Thyroid gland (tissue), 4 donors: ENCODE measurements around the gene GGNBP2. TPM values are rescaled to one million over a fixed set of nuclear protein-coding genes. Genes with fewer than 3 reads are reported as not detected.
"Not testable (repeated sequence)": the region's sequence is repeated elsewhere in the genome, so short reads cannot be mapped to it uniquely, and the experiment has no call there.

ENCODE experiments used
- DNase-seq, 2 donors: peaks; one replicate each; pipeline ENCODE4 v3.0.0-alpha.2; 2019
- H3K27ac ChIP-seq, 3 donors: fragments of 200-600 bp; sonication (generic); 1 replicate in 2 of 3; 2 replicates in 1 of 3; pipeline ENCODE4 v1.5.1; 2016 to 2019; ENCODE audit warnings: mild to moderate bottlenecking in 1 of 3, moderate library complexity in 1 of 3
- H3K27me3 ChIP-seq: fragments of 200-600 bp; sonication (generic); one replicate; pipeline ENCODE4 v1.5.1; 2019
- H3K36me3 ChIP-seq, 2 donors: fragments of 200-600 bp; sonication (generic); one replicate each; pipeline ENCODE4 v1.5.1; 2016 to 2019
- H3K4me1 ChIP-seq, 2 donors: fragments of 200-600 bp; sonication (generic); one replicate each; pipeline ENCODE4 v1.5.1; 2017 to 2019
- H3K4me3 ChIP-seq, 3 donors: fragments of 200-600 bp; sonication (generic); replicated peaks in 1 of 3; 1 replicate in 2 of 3; 2 replicates in 1 of 3; pipeline ENCODE4 v1.5.1; 2016; ENCODE audit warnings: mild to moderate bottlenecking in 1 of 3
- H3K9me3 ChIP-seq: fragments of 200-600 bp; sonication (generic); one replicate; pipeline ENCODE4 v1.5.1; 2017
- POLR2A ChIP-seq, 2 donors: fragments of 450-650 bp; IDR thresholded peaks; one replicate each; pipeline ENCODE4 v1.6.1; 2017; ENCODE audit warnings: antibody characterized with exemption in 2 of 2, mild to moderate bottlenecking in 2 of 2, moderate library complexity in 1 of 2
- WGBS, 2 donors: methylation state at CpG; one replicate each; pipeline ENCODE4 v1.1.5; 2017; 5-methylcytosine and 5-hydroxymethylcytosine counted together
- intact Hi-C: fragments of 100-400 bp; cut with DNase I; formaldehyde crosslinking; loops from one replicate; pipeline ENCODE4 v1.15.1; 2023
- total RNA-seq, 4 donors: library from RNA; depleted of rRNA; stranded (reverse); fragments of >200 nt; gene quantifications; one replicate each; pipeline ENCODE4 v1.2.3, GENCODE V29; 2016
- TF ChIP-seq, protein P1 (sequence below), 6 experiments: fragments of 200-600 bp in 3 of 6; fragments of 450-650 bp in 3 of 6; sonication (generic) in 3 of 6; IDR thresholded peaks; one replicate each; pipeline ENCODE4 v1.5.1; 2016 to 2019; ENCODE audit warnings: antibody characterized with exemption in 6 of 6, mild to moderate bottlenecking in 2 of 6, inconsistent platforms in 1 of 6, moderate library complexity in 1 of 6

GGNBP2 gene
- total RNA-seq, 4 donors from 2014 or later, result 47.3 to 74.1 (median 58.0) TPM

DNA sequence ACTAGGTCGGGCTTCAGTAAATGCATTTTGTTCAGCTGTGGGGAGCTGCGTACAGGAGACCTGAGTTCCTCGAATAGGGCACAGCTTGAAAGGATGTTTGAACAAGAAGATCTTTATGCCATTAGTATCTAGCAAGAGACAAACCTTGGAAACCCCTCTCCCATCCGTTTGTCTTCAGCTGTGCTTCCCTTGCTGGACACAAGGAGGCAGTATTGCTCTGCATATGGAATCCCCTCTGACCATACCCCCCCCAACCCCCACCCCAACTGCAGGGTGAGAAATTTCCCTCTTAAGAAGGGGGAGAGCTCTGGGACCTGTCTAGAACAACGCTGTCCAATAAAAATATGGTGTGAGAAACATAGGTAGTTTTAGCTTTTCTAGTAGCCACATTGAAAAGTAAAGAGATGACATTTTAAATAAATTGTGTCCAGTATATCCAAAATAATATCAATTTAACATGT, 58.2 kb downstream of the GGNBP2 start:
- peak; percentile 61 to 65 for DNase-seq
- H3K4me1 ChIP-seq, result peaks cover 18% of the 10 kb centered on the region in 2 donors
- intact Hi-C loops, result no loop called here
- WGBS, 2 donors, result 12 to 16% methylated on average over 5 of the region's 5 CpGs
- TF ChIP-seq POLR2A (IDR thresholded peaks at IDR 0.05), result no peak
- TF ChIP-seq, protein P1, sequence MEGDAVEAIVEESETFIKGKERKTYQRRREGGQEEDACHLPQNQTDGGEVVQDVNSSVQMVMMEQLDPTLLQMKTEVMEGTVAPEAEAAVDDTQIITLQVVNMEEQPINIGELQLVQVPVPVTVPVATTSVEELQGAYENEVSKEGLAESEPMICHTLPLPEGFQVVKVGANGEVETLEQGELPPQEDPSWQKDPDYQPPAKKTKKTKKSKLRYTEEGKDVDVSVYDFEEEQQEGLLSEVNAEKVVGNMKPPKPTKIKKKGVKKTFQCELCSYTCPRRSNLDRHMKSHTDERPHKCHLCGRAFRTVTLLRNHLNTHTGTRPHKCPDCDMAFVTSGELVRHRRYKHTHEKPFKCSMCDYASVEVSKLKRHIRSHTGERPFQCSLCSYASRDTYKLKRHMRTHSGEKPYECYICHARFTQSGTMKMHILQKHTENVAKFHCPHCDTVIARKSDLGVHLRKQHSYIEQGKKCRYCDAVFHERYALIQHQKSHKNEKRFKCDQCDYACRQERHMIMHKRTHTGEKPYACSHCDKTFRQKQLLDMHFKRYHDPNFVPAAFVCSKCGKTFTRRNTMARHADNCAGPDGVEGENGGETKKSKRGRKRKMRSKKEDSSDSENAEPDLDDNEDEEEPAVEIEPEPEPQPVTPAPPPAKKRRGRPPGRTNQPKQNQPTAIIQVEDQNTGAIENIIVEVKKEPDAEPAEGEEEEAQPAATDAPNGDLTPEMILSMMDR (IDR thresholded peaks at IDR 0.05), result peak; percentile 52 to 79 (median 59)
- H3K9me3 ChIP-seq, result no peaks in the 10 kb centered on the region
- H3K27me3 ChIP-seq, result no peaks in the 10 kb centered on the region
- H3K36me3 ChIP-seq, result no peaks in the 10 kb centered on the region
- peak overlapping the region in 1 of 3 donors; percentile 69 for H3K4me3 ChIP-seq
- H3K27ac ChIP-seq, result no peak overlapping the region

DNA sequence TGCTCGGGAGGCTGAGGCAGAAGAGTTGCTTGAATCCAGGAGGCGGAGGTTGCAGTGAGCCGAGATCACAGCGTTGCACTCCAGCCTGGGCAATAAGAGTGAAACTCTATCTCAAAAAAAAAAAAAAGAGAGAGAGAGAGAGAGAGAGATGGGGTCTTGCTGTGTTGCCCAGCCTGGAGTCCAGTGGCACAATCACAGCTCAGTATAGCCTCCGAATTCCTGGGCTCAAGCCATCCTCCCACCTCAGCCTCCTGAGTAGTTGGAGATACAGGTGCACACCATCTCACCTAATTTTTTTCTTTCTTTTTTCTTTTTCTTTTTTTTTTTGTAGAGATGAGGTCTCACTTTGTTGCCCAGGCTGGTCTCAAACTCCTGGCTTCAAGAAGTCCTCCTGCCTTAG, 60.3 kb downstream of the GGNBP2 start:
- H3K27me3 ChIP-seq, H3K27ac ChIP-seq, H3K36me3 ChIP-seq, DNase-seq, H3K9me3 ChIP-seq, intact Hi-C loops, H3K4me3 ChIP-seq: not testable (repeated sequence)
- peaks cover 18 to 25% of the 10 kb centered on the region in 2 donors for H3K4me1 ChIP-seq
- WGBS, 2 donors, result 91 to 93% methylated on average over 5 of the region's 5 CpGs

DNA sequence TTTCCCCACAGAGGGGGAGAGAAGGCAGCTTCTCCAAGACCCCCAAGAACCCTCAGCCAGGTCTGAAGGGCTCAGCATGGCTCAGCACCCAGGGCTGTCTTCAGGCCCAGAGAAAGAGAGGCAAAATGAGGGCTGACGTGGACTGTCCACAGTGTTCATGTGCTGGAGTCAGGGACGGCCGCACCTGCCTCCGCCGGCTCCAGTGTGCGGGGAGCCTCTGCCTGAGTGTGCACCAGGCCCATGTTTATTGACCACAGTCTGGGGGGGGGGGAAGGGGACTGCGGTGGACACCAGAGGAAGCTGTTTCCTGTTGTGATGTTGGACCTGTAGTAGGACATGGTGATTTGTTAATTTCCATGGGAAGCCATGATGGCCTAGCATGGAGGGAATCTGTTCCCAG, 63.6 kb downstream of the GGNBP2 start:
- Histone ChIP-seq H3K9me3 (no peaks in the 10 kb centered on the region), H3K36me3 (no peaks in the 10 kb centered on the region), H3K4me3 (no peak overlapping the region), H3K27me3 (no peaks in the 10 kb centered on the region), H3K4me1 (peaks cover 0 to 6% of the 10 kb centered on the region in 2 donors), H3K27ac (no peak overlapping the region)
- intact Hi-C loops, result no loop called here
- WGBS, 2 donors, result 91 to 100% methylated on average over 1 to 7 of the region's 7 CpGs
- DNase-seq, result no peak
- no peak for TF ChIP-seq POLR2A (IDR thresholded peaks at IDR 0.05)
- TF ChIP-seq, protein P1 (IDR thresholded peaks at IDR 0.05), result no peak

DNA sequence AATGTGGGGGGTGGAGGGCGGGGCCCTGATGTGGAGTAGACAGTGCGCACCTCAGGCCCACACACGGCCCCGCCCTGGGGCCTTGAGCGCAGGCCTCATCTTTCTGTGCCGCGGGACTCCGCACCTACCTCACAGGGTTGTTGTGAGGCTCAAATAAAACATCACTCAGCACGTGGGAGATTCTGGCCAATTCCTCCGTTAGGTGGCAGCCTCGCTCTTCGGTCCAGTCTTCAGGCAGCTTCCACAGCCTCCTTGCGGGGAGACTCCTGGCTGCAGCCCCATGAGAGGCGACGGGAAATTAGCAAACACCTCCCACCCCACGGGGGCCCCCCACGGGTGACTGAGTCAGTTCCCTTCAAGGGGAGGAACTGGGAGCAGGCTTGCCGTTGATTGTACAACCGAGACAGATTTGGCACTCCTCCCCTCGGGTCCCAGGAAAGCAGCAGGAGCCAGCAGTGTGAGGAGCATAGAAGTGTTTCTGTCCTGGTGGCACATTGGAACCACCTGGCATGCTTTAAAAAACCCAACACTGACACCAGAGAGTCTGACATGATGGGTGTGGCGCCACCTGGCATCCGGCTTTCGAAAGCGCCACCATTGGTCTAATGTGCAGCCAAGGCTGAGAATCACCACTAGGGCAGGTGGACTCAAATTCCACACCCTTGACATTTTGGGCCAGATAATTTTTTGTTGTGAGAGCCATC, 64.2 kb downstream of the GGNBP2 start:
- TF ChIP-seq POLR2A (IDR thresholded peaks at IDR 0.05), result no peak
- TF ChIP-seq, protein P1 (IDR thresholded peaks at IDR 0.05), result peak in 4 of 6 experiments; percentile 19 to 50 (median 44)
- Histone ChIP-seq H3K27me3 (no peaks in the 10 kb centered on the region), H3K4me3 (no peak overlapping the region), H3K9me3 (no peaks in the 10 kb centered on the region), H3K27ac (no peak overlapping the region), H3K36me3 (no peaks in the 10 kb centered on the region), H3K4me1 (peaks cover 0 to 6% of the 10 kb centered on the region in 2 donors)
- 32 to 43% methylated on average over 14 to 16 of the region's 24 CpGs for WGBS, 2 donors
- peak; percentile 30 to 43 for DNase-seq
- intact Hi-C loops, result no loop called here

DNA sequence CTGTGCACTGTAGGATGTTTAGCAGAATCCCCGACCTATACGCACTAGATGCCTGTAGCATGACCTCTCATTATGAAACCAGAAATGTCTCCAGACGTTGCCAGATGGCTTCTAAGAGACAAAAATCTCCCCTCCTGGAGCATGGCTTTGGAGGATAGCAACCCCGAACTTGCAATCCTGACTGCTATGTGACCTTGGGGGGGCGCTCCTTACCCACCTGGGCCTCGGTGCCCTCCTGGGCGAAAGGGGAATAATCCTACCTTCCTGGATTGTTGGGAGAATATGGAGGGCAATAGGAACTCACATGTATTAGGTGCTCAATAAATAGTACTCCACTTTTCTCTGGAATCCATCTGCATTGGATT, 64.8 kb downstream of the GGNBP2 start:
- DNase-seq, result no peak
- 86 to 89% methylated on average over 7 of the region's 7 CpGs for WGBS, 2 donors
- H3K27ac ChIP-seq, result no peak overlapping the region
- intact Hi-C loops, result no loop called here
- no peaks in the 10 kb centered on the region for H3K27me3 ChIP-seq
- peaks cover 0 to 6% of the 10 kb centered on the region in 2 donors for H3K4me1 ChIP-seq
- no peaks in the 10 kb centered on the region for H3K36me3 ChIP-seq
- no peak overlapping the region for H3K4me3 ChIP-seq
- no peaks in the 10 kb centered on the region for H3K9me3 ChIP-seq
- no peak for TF ChIP-seq POLR2A (IDR thresholded peaks at IDR 0.05)
- TF ChIP-seq, protein P1 (IDR thresholded peaks at IDR 0.05), result no peak
